ENCODE results near the gene TCF25. TPM values are rescaled to one million over a fixed set of nuclear protein-coding genes. Genes with fewer than 3 reads are reported as not detected.

TCF25 gene
- total RNA-seq, 2 experiments from 2014 or later: 306 to 307 TPM

DNA sequence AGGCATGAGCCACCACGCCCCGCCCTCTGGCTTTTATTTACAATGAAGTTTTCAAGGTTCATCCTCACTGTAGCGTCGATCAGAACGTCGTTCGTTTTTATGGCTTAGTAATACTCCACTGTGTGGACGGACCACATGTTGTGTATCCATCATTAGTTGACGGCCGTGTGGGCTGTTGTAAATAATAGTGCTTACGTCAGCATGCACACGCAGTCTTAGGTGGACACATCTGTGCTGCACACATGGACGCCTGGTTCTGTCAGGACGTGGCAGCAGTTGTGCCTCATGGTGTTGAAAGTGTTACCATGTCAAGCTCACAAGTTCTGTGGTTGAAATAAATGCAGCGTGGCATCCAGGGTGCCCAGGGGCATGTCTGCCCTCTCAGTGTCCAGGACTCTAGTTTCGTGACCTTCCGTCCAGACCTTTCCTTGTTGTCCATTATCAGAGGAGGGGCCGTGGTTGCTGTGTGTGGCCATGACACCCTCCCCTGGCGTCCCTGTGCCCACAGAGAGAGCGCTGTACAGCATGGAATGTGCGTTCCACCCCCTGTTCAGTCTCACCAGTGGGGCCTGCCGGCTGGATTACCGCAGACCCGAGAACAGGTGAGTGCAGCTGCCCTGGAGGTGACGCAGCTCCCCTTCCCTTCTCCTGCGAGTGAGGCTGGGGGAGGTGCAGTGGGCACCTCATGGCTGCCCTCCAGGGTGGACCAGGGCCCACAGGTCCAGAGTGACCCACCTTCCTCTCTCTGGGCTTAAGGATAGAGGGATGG lies 22.3 kb downstream of the TCF25 start:
- Histone ChIP-seq H3K4me1 (ENCODE audit: insufficient read depth, low read length) (peaks cover 3% of the 10 kb centered on the region), H3K4me3 (ENCODE audit: low read length) (no peak overlapping the region), H3K27me3 (ENCODE audit: control insufficient read depth in 1 of 2, insufficient read depth in 2 of 2, low read length in 2 of 2) (no peaks in the 10 kb centered on the region), H3K36me3 (ENCODE audit: insufficient read depth, low read length) (peaks cover 87% of the 10 kb centered on the region), H3K9me3 (ENCODE audit: control insufficient read depth in 1 of 2, insufficient read depth in 1 of 2, low read length in 2 of 2) (no peaks in the 10 kb centered on the region), H3K27ac (ENCODE audit: low read depth in 1 of 2, low read length in 2 of 2) (no peak overlapping the region)
- Mint-ChIP-seq H3K27ac (no peak overlapping the region), H3K4me3 (no peak overlapping the region), H3K27me3 (no peaks in the 10 kb centered on the region), H3K4me1 (ENCODE audit: low read depth) (no peaks in the 10 kb centered on the region), H3K9me3 (no peaks in the 10 kb centered on the region), H3K36me3 (ENCODE audit: low read depth) (peaks cover 89% of the 10 kb centered on the region)
- DNase-seq: no peak
- intact Hi-C loops (cut with DNase I, micrococcal nuclease): no loop called here
- CTCF ChIA-PET: no interaction called here
- TF ChIP-seq, protein P1, sequence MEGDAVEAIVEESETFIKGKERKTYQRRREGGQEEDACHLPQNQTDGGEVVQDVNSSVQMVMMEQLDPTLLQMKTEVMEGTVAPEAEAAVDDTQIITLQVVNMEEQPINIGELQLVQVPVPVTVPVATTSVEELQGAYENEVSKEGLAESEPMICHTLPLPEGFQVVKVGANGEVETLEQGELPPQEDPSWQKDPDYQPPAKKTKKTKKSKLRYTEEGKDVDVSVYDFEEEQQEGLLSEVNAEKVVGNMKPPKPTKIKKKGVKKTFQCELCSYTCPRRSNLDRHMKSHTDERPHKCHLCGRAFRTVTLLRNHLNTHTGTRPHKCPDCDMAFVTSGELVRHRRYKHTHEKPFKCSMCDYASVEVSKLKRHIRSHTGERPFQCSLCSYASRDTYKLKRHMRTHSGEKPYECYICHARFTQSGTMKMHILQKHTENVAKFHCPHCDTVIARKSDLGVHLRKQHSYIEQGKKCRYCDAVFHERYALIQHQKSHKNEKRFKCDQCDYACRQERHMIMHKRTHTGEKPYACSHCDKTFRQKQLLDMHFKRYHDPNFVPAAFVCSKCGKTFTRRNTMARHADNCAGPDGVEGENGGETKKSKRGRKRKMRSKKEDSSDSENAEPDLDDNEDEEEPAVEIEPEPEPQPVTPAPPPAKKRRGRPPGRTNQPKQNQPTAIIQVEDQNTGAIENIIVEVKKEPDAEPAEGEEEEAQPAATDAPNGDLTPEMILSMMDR (IDR thresholded peaks at IDR 0.05): no peak
- no peak for ATAC-seq (ENCODE audit: poor library complexity)
- POLR2A ChIA-PET: no interaction called here

DNA sequence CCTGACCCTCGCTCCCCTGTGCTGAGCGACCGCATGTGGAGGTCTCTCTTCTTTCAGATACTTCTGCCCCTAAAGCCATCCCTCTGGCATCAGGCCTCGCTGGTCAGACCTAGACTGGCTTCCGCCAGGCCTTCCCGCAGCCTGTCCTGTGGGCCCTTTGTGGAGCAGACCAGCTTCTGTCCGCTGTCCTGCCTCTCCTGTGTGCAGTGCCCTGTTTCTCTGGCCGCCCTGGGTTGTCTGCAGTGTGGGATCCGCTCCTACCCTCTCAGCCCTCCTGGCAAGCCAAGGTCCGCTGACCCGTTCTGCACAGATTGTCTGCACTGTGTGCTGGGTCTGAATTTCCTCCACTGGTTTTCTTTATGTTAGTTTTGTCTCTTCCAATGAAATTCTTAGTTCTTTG lies 23.8 kb downstream of the TCF25 start:
- peaks cover 79% of the 10 kb centered on the region for H3K36me3 Mint-ChIP-seq (ENCODE audit: low read depth)
- CTCF ChIA-PET: no interaction called here
- Histone ChIP-seq H3K4me1 (ENCODE audit: insufficient read depth, low read length) (no peaks in the 10 kb centered on the region), H3K36me3 (ENCODE audit: insufficient read depth, low read length) (peaks cover 78% of the 10 kb centered on the region), H3K4me3 (ENCODE audit: low read length) (no peak overlapping the region), H3K27me3 (ENCODE audit: control insufficient read depth in 1 of 2, insufficient read depth in 2 of 2, low read length in 2 of 2) (no peaks in the 10 kb centered on the region), H3K27ac (ENCODE audit: low read depth in 1 of 2, low read length in 2 of 2) (no peak overlapping the region), H3K9me3 (ENCODE audit: control insufficient read depth in 1 of 2, insufficient read depth in 1 of 2, low read length in 2 of 2) (no peaks in the 10 kb centered on the region)
- intact Hi-C loops (cut with DNase I, micrococcal nuclease): no loop called here
- H3K9me3 Mint-ChIP-seq: no peaks in the 10 kb centered on the region
- no peak overlapping the region for H3K27ac Mint-ChIP-seq
- POLR2A ChIA-PET: no interaction called here
- TF ChIP-seq, protein P1 (IDR thresholded peaks at IDR 0.05): no peak
- DNase-seq (no peak), ATAC-seq (ENCODE audit: poor library complexity) (no peak)
- no peak overlapping the region for H3K4me3 Mint-ChIP-seq
- no peaks in the 10 kb centered on the region for H3K27me3 Mint-ChIP-seq
- H3K4me1 Mint-ChIP-seq (ENCODE audit: low read depth): no peaks in the 10 kb centered on the region

DNA sequence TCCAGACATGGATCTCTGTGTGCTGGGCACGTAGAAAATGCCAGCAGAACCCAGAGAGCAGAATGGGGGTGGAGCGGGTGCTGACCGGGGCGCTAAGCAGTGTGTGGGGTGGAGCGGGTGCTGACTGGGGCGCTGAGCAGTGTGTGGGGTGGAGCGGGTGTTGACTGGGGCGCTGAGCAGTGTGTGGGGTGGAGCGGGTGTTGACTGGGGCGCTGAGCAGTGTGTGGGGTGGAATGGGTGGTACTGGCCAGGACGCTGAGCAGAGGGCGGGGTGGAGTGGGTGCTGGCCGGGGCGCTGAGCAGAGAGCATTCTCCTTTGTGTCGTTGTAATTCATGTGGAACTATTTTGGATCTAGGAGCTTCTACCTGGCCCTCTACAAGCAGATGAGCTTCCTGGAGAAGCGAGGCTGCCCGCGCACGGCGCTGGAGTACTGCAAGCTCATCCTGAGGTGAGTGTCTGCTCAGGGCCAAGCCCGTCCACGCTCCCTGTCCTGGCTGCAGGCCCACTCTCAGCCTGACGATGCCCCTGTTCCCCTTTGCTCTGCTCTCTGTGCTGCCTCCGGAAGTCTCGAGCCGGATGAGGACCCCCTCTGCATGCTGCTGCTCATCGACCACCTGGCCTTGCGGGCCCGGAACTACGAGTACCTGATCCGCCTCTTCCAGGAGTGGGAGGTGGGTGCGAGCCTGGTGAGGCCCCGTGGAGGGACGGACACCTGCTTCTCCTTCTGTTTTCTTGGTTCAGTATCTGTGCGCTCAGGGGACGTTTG lies 25.0 kb downstream of the TCF25 start:
- ATAC-seq (ENCODE audit: poor library complexity) (no peak), DNase-seq (no peak)
- Histone ChIP-seq H3K4me1 (ENCODE audit: insufficient read depth, low read length) (no peaks in the 10 kb centered on the region), H3K4me3 (ENCODE audit: low read length) (no peak overlapping the region), H3K36me3 (ENCODE audit: insufficient read depth, low read length) (peaks cover 74% of the 10 kb centered on the region), H3K9me3 (ENCODE audit: control insufficient read depth in 1 of 2, insufficient read depth in 1 of 2, low read length in 2 of 2) (no peaks in the 10 kb centered on the region), H3K27ac (ENCODE audit: low read depth in 1 of 2, low read length in 2 of 2) (no peak overlapping the region), H3K27me3 (ENCODE audit: control insufficient read depth in 1 of 2, insufficient read depth in 2 of 2, low read length in 2 of 2) (no peaks in the 10 kb centered on the region)
- TF ChIP-seq, protein P1 (IDR thresholded peaks at IDR 0.05): no peak
- no peaks in the 10 kb centered on the region for H3K9me3 Mint-ChIP-seq
- H3K27me3 Mint-ChIP-seq: no peaks in the 10 kb centered on the region
- CTCF ChIA-PET: no interaction called here
- peaks cover 74% of the 10 kb centered on the region for H3K36me3 Mint-ChIP-seq (ENCODE audit: low read depth)
- H3K27ac Mint-ChIP-seq: no peak overlapping the region
- intact Hi-C loops (cut with DNase I, micrococcal nuclease): no loop called here
- POLR2A ChIA-PET: interaction anchor here (1.6 kb wide), 1 partner anchor 25 kb away, joined by 5 read pairs; the partner anchor contains the start of gene TCF25
- H3K4me1 Mint-ChIP-seq (ENCODE audit: low read depth): no peaks in the 10 kb centered on the region
- H3K4me3 Mint-ChIP-seq: peak overlapping the region; percentile 7
